ENCODE measurements around the gene ABCA1.
"Not testable (repeated sequence)": the region's sequence is repeated elsewhere in the genome, so short reads cannot be mapped to it uniquely, and the experiment has no call there.

ABCA1 gene

DNA sequence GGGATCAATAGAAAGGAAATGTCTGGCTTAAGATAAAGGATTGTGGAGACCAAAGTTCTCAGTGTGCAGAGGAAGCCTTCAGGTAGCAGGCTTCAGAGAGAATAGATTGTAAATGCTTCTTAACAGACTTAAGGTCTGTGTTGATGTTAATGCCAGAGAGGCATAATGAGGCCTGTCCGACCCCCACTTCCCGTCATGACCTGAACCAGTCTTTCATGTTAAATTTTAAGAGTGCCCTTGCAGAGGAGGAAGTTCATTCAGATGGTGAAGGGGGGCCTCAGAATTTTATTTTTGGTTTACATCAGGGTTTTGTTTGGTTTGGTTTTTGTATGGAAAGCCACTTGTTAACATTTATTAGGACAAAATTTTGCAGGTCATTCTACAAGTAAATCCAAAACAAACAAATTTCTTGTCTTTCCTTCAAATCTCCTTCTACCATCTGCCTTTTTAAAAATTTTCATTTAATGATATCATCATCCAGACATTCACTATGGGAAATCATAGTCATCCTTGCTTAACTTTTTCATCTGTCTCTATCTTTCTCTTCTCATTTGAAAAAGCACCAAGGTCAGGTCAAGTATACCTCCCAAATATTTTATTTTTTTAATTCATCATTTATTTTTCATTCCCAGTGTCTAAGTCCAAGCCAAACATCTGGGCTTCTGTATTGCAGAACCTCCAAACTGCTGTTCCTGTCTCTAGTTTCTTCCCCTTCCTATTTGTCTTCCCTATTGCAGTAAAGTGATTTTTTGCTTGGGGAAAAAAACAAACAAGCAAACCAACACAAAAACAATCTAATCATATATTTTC, 6.9 kb upstream of the ABCA1 start:
- Histone ChIP-seq H3K36me3 (ENCODE audit: insufficient read depth, low read length) (no peaks in the 10 kb centered on the region), H3K27me3 (ENCODE audit: insufficient read depth, low read length) (no peaks in the 10 kb centered on the region), H2AFZ (ENCODE audit: low read depth, low read length) (no peak overlapping the region), H3K9me3 (ENCODE audit: low read length) (no peaks in the 10 kb centered on the region), H3K4me1 (ENCODE audit: insufficient read depth, low read length) (peaks cover 13% of the 10 kb centered on the region), H3K4me3 (ENCODE audit: low read length) (no peak overlapping the region)

DNA sequence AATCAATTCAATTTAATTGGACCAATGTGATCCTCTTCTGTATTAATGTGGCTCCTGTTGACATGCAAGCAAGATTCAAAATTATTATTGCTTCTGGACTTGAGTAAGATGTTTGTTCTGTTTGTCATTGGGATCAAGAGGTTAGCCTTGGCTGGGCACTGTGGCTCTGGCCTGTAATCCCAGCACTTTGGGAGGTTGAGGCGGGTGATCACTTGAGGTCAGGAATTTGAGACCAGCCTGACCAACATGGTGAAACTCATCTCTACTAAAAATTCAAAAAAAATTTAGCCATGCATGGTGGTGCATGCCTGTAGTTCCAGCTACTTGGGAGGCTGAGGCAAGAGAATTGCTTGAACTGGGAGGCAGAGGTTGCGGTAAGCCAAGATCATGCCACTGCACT, 5.1 kb upstream of the ABCA1 start:
- H3K27me3 ChIP-seq (ENCODE audit: insufficient read depth, low read length); H3K4me3 ChIP-seq (ENCODE audit: low read length); H3K36me3 ChIP-seq (ENCODE audit: insufficient read depth, low read length); H3K9me3 ChIP-seq (ENCODE audit: low read length); H2AFZ ChIP-seq (ENCODE audit: low read depth, low read length): not testable (repeated sequence)
- peaks cover 22% of the 10 kb centered on the region for H3K4me1 ChIP-seq (ENCODE audit: insufficient read depth, low read length)

DNA sequence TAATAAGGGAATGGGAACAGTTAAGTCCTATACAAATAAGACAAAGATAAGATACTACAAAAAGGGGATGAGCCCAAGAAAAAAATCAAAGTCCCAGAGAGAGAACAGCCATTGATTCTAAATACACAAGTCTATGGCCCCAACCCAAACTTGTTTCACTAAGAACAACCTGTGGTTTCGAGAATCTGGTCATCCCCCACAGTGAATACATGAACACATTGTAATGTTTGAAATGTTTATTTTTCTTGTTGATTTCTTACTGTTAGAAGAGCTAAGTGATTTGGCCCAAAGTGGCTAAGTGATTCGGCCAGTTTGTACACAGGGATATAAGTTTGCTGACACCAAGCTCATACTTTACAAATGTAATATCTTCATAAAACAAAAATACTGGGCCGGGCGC, 3.3 kb upstream of the ABCA1 start:
- H2AFZ ChIP-seq (ENCODE audit: low read depth, low read length) = no peak overlapping the region
- no peaks in the 10 kb centered on the region for H3K9me3 ChIP-seq (ENCODE audit: low read length)
- H3K4me3 ChIP-seq (ENCODE audit: low read length) = no peak overlapping the region
- H3K4me1 ChIP-seq (ENCODE audit: insufficient read depth, low read length) = peaks cover 15% of the 10 kb centered on the region
- no peaks in the 10 kb centered on the region for H3K36me3 ChIP-seq (ENCODE audit: insufficient read depth, low read length)
- no peaks in the 10 kb centered on the region for H3K27me3 ChIP-seq (ENCODE audit: insufficient read depth, low read length)

DNA sequence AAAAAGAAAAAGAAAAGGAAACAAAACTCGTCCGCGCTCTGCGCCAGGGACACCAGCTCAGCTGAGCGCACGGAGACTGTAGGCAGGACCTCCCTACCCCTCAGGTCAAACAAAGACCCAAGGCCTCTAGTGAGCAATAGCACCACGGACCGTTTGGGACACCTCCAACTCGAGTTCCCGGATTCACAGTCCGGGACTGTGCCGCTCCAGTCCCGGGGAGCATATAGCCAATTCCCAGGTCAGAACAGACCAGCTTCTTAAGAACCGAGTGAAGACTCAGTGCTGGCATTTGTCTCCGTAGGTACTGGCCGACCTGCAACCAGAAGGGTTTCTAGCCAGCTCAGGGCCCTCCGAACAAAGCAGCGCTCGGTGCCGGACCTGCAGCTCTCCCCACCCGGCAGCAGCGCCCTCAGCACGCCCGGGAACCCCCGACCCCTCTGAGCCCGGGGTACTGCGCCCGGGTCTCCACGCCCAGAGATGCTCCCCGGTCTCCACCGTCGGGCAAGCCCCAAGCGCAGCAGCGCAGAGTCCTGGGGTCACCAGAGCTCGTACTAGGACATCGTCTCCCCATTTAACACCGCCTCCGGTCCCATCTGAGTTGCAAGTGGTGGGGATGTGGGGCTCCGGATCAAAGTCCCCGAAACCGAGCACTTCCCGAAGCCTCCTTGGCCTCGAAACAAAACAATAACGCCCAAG, 591 bp downstream of the ABCA1 start:
- Histone ChIP-seq H3K27me3 (ENCODE audit: insufficient read depth, low read length) (no peaks in the 10 kb centered on the region), H3K4me3 (ENCODE audit: low read length) (peak overlapping the region; percentile 93), H3K36me3 (ENCODE audit: insufficient read depth, low read length) (no peaks in the 10 kb centered on the region), H3K4me1 (ENCODE audit: insufficient read depth, low read length) (peaks cover 20% of the 10 kb centered on the region), H2AFZ (ENCODE audit: low read depth, low read length) (peak overlapping the region; percentile 6), H3K9me3 (ENCODE audit: low read length) (no peaks in the 10 kb centered on the region)

DNA sequence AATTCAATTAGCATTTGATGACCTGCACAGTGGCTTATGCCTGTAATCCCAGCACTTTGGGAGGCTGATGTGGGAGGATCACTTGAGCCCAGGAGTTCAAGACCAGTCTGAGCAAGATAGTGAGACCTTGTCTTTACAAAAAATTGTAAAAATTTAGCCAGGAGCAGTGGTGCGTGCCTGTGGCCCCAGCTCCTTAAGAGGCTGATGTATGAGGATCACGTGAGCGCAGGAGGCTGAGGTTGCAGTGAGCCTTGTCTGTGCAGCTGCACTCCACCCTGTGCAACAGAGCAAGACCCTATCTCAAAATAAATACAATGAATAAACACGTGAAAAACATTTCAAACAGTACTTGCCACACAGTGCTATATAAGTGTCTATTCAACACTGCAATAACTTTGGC, 4.2 kb downstream of the ABCA1 start:
- no peak overlapping the region for H3K4me3 ChIP-seq (ENCODE audit: low read length)

DNA sequence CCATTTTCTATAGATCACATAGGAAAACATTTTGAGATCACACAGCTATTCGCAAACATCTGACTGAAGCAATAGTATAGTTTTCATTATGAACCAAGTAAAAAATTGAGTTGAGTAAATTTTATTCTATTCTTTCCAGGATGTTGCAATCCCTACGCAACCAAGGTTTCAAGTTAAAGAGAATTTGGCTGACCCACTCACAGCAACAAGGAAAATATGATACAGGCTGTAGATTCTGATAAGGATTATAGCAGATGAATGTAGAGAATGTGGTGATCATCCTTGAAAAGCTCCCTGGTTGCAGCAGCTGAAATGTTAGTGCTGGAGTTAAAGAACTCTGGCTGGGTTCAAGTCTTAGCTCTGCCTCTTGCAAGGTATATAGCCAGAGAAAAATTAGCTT, 4.7 kb downstream of the ABCA1 start:
- Histone ChIP-seq H2AFZ (ENCODE audit: low read depth, low read length) (no peak overlapping the region), H3K9me3 (ENCODE audit: low read length) (no peaks in the 10 kb centered on the region), H3K36me3 (ENCODE audit: insufficient read depth, low read length) (no peaks in the 10 kb centered on the region), H3K27me3 (ENCODE audit: insufficient read depth, low read length) (no peaks in the 10 kb centered on the region), H3K4me3 (ENCODE audit: low read length) (no peak overlapping the region), H3K4me1 (ENCODE audit: insufficient read depth, low read length) (peaks cover 10% of the 10 kb centered on the region)

More for the DNA sequence above, 4.2 kb downstream of the ABCA1 start:
- Histone ChIP-seq H3K9me3 (ENCODE audit: low read length) (no peaks in the 10 kb centered on the region), H3K27me3 (ENCODE audit: insufficient read depth, low read length) (no peaks in the 10 kb centered on the region), H3K4me1 (ENCODE audit: insufficient read depth, low read length) (peaks cover 13% of the 10 kb centered on the region), H2AFZ (ENCODE audit: low read depth, low read length) (no peak overlapping the region), H3K36me3 (ENCODE audit: insufficient read depth, low read length) (no peaks in the 10 kb centered on the region)

DNA sequence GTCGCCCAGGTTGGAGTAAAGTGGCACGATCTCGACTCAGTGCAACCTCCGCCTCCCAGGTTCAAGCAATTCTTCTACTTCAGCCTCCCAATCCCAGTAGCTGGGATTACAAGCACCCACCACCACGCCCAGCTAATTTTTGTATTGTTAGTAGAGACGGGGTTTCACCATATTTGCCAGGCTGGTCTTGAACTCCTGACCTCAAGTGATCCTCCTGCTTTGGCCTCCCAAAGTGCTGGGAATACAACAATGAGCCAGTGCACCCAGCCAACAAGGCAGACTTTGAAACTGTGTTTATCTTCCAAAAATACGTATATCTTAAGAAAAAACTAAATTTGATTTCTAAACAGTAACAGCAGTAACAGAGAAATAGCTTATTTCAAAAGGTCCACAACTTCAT, 5.2 kb downstream of the ABCA1 start:
- not testable (repeated sequence) for H2AFZ ChIP-seq (ENCODE audit: low read depth, low read length); H3K9me3 ChIP-seq (ENCODE audit: low read length); H3K4me3 ChIP-seq (ENCODE audit: low read length); H3K36me3 ChIP-seq (ENCODE audit: insufficient read depth, low read length); H3K27me3 ChIP-seq (ENCODE audit: insufficient read depth, low read length)
- peaks cover 10% of the 10 kb centered on the region for H3K4me1 ChIP-seq (ENCODE audit: insufficient read depth, low read length)

DNA sequence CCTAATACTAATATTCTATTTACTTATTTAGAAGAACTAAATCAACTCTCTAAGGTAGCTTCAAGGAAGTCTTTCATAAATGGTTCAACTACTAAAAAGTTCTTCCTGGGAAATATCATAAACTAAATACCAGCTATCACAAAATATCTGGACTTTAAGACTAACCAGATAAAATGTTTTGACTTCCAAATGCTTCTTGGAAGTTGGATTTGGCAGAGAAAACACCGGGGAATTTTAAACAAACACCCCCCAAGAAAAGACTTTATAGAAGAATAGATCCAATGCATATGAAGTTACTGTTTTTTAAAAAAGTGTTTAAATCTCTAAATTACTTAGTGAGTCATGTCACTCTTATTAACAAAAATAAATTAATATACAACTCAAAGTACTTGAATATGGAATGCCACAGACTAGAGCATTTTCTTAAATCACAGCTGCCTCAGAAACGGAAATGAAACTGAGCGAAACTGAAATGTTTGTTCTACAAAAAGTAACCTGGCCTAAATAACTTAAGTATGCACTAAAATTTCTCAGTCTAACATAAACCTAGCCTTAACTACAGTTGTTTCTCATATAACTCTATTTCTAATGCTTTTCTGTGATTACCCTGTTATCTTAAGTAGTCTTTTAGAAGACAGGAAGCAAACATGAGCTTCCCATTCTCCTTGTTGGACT, 6.8 kb downstream of the ABCA1 start:
- Histone ChIP-seq H3K4me3 (ENCODE audit: low read length) (no peak overlapping the region), H3K9me3 (ENCODE audit: low read length) (no peaks in the 10 kb centered on the region), H3K27me3 (ENCODE audit: insufficient read depth, low read length) (no peaks in the 10 kb centered on the region), H3K36me3 (ENCODE audit: insufficient read depth, low read length) (no peaks in the 10 kb centered on the region), H3K4me1 (ENCODE audit: insufficient read depth, low read length) (peaks cover 11% of the 10 kb centered on the region), H2AFZ (ENCODE audit: low read depth, low read length) (no peak overlapping the region)

DNA sequence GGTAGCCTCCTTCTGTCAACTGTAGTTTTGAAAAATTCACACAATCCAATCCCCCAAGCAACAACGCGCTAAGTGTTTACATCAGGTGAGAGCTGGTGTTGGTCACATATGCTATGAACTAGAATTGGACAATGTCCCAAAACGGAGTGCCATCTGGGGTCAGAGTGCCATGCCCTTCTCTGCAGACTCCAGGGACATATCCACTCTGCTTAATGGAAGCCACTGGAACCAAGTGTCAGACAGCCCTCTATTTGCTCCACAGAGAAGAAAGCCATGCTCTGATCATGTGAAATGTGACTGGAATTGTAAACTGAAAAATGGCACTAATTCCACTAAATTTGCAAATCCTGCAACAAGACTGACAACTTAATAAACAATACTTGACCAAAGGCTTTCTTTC, 12.2 kb downstream of the ABCA1 start:
- no peak overlapping the region for H3K4me3 ChIP-seq (ENCODE audit: low read length)
- H3K4me1 ChIP-seq (ENCODE audit: insufficient read depth, low read length) = peaks cover 14% of the 10 kb centered on the region
- no peaks in the 10 kb centered on the region for H3K27me3 ChIP-seq (ENCODE audit: insufficient read depth, low read length)
- no peaks in the 10 kb centered on the region for H3K9me3 ChIP-seq (ENCODE audit: low read length)
- H2AFZ ChIP-seq (ENCODE audit: low read depth, low read length) = no peak overlapping the region
- no peaks in the 10 kb centered on the region for H3K36me3 ChIP-seq (ENCODE audit: insufficient read depth, low read length)

DNA sequence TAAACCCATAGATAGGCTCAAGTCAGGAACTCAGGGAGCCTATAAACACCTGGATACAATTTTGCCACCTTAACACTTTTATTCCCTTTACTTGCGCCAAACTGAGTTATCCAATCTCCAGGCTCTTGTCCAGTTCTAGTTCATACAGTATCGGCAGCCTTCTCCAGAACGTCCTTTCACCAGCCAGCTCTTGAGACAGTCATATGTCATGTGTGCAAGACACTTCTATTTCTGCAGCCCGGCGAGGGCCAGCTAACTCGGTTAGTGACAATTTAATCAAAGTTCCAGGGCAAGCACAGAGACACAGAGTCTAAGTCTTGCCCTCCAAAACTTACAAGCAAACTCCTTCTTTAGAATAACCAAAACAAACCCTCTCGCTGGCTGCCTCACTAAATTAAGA, 12.9 kb downstream of the ABCA1 start:
- H3K27me3 ChIP-seq (ENCODE audit: insufficient read depth, low read length) = no peaks in the 10 kb centered on the region
- peaks cover 14% of the 10 kb centered on the region for H3K4me1 ChIP-seq (ENCODE audit: insufficient read depth, low read length)
- no peak overlapping the region for H2AFZ ChIP-seq (ENCODE audit: low read depth, low read length)
- H3K4me3 ChIP-seq (ENCODE audit: low read length) = no peak overlapping the region
- H3K36me3 ChIP-seq (ENCODE audit: insufficient read depth, low read length) = no peaks in the 10 kb centered on the region
- H3K9me3 ChIP-seq (ENCODE audit: low read length) = no peaks in the 10 kb centered on the region

DNA sequence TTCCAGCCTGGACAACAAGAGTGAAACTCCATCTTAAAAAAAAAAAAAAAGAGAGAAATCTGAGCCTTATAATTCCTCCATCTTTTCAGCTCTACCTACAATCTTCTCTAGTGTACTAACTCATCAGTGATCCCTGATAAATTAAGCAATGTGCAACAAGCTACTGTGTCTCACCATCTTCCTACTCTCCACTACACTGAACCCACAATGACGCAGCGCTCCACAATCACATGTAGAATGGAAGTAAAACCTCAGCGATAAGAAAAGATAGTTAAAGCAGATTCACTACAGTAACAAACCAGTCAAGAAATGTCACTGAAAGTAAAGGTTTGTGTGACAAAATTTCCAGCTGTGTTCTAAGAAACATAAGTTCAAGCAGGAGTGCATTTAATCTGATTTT, 13.5 kb downstream of the ABCA1 start:
- H3K27me3 ChIP-seq (ENCODE audit: insufficient read depth, low read length) = no peaks in the 10 kb centered on the region
- H3K4me1 ChIP-seq (ENCODE audit: insufficient read depth, low read length) = peaks cover 14% of the 10 kb centered on the region
- H3K4me3 ChIP-seq (ENCODE audit: low read length) = no peak overlapping the region

DNA sequence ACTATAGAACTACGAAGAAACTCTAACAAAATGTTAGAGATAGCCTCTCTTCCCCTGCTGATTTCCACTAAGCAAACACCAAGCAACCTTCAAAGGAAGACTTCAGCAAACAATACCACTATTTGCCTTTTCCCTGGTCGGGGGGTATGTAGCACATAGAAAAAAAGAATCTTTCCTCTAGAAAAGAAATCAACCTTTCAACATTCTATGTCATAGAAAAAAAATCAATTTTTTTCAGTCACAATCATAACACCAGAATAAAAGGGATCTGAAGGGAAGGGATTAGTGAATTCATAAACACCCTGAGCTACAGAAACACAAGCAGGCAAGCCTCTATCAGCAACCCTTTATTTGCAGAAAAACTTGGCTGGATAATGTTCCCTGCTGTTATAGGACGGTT, 15.3 kb downstream of the ABCA1 start:
- Histone ChIP-seq H3K4me3 (ENCODE audit: low read length) (no peak overlapping the region), H3K36me3 (ENCODE audit: insufficient read depth, low read length) (no peaks in the 10 kb centered on the region), H2AFZ (ENCODE audit: low read depth, low read length) (no peak overlapping the region), H3K9me3 (ENCODE audit: low read length) (no peaks in the 10 kb centered on the region), H3K4me1 (ENCODE audit: insufficient read depth, low read length) (peaks cover 14% of the 10 kb centered on the region), H3K27me3 (ENCODE audit: insufficient read depth, low read length) (no peaks in the 10 kb centered on the region)

More for the DNA sequence above, 13.5 kb downstream of the ABCA1 start:
- H3K9me3 ChIP-seq (ENCODE audit: low read length) = no peaks in the 10 kb centered on the region
- no peak overlapping the region for H2AFZ ChIP-seq (ENCODE audit: low read depth, low read length)
- no peaks in the 10 kb centered on the region for H3K36me3 ChIP-seq (ENCODE audit: insufficient read depth, low read length)

DNA sequence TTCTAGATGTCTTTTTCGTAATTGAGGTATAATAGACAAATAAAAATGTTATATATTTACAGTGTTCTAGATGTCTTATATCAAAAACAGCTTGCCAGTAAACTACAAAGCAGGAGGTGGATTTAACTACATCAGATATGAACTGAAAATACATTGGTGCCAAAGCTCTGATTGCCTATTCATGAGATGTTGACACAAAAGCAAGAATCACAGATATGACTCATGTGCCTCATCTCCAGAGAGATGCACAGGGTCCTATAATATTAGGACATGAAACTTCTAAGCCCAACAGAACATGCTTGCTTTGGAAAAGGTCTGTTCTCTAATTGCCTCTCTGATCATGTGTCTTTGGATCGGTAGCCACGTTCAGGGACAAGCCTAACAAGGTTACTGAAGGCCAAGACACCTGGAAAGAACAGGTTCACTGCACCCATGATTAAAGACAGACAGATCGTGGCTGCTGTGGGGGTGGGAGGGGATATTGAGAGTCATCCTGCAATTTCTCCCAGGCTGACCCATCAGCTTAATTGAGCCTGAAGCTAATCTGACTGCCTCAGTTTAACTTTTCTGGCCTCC, 16.8 kb downstream of the ABCA1 start:
- H3K36me3 ChIP-seq (ENCODE audit: insufficient read depth, low read length) = no peaks in the 10 kb centered on the region
- no peaks in the 10 kb centered on the region for H3K27me3 ChIP-seq (ENCODE audit: insufficient read depth, low read length)
- no peak overlapping the region for H2AFZ ChIP-seq (ENCODE audit: low read depth, low read length)
- H3K4me1 ChIP-seq (ENCODE audit: insufficient read depth, low read length) = peaks cover 14% of the 10 kb centered on the region
- H3K9me3 ChIP-seq (ENCODE audit: low read length) = no peaks in the 10 kb centered on the region
- no peak overlapping the region for H3K4me3 ChIP-seq (ENCODE audit: low read length)
